ENCODE results near the gene CAMK2A.

The CAMK2A gene

DNA sequence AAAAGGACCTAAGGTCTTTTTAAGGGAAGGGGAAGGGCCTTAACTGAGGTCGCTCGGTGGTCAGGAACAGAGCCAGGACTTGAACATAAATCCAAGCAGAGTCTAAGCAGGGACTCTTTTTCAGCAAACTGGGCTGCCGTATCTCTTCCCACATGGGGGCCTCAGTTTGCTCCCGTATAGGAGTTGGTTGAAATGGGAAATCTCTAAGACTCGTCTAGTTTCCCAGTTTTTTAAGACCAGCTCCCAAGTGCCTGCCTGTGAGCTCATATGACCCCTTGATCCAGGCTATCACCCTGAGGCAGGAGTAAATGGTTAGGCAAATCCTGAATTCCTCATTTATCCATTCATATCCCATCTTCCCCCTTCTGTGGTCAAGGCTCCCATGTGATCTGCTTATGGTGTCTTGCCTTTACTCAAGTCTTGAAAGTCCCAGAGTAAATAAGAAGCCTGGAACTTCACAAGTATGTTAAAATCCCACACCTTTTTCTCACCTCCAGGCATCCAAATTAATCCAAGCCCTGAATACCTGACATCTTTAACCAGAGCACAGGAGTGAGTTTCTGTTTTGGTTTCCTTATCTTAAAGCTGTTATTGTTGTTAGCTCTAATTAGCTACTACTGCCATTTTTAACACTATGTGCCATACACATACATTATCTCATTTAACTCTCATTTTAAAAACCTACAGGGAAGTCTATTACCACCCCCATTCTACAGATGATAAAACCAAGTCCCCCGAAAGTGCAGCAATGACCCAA, 10.2 kb upstream of the CAMK2A start:
- TF ChIP-seq CTCF (IDR thresholded peaks at IDR 0.05; ENCODE audit: extremely low read depth, missing control alignments) = no peak
- peak; percentile 62 for DNase-seq (ENCODE audit: low spot score)

GRCh38 chr5:150298701-150299451, 9.3 kb upstream of the CAMK2A start:
- DNase-seq (ENCODE audit: low spot score) = no peak
- TF ChIP-seq CTCF (IDR thresholded peaks at IDR 0.05; ENCODE audit: extremely low read depth, missing control alignments) = no peak

DNA sequence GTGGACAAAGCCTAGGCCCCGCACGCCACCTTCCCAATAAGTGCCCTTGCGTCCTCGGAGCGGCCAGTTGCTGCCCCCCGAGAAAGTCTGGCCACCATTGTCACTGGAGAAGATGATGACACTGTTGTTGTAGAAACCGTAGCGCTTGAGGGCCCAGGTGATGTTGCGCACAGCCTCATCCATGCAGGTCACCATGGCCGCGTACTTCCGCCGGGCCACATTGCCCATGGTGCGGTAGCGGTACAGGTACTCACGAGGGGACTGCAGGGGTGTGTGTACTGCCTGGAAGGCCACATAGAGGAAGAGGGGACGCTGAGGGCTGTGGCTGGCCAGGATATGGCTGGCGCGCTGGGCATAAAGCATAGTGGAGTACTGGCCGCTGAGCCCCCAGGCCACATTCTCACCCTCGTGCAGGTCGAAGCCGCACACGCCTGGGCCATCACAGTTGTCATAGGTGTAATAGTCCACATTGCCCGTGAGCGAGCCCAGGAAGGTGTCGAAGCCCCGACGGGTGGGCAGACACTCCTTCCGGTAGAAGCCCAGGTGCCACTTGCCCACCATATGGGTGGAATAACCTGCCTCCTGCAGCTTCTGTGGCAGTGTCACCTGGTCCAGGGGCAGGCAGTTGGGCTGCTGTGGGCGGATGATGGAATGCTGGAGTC, 8.5 kb upstream of the CAMK2A start:
- TF ChIP-seq CTCF (IDR thresholded peaks at IDR 0.05; ENCODE audit: extremely low read depth, missing control alignments) = no peak
- DNase-seq (ENCODE audit: low spot score) = no peak

GRCh38 chr5:150297236-150297890, 7.8 kb upstream of the CAMK2A start:
- DNase-seq (ENCODE audit: low spot score) = no peak
- TF ChIP-seq CTCF (IDR thresholded peaks at IDR 0.05; ENCODE audit: extremely low read depth, missing control alignments) = no peak

DNA sequence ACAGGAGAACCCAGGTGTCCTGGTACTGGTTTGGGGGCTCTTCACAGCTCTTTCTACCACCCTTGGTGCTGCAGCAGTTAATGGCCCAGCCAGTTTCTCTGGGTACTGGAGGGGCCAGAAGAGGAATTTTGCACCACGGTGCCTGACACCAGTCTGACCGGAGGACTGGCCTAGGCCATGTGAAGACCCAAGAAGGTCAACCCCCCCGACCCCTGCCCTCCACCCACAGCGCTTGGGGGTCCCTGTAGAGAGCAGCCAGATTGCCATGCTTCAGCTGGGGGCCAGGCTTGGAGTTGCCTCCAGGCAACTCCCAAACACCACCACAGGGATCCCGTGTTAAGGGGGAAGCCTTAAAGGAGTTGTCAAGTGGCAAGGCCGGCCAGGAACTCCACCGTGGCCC, 6.9 kb upstream of the CAMK2A start:
- TF ChIP-seq CTCF (IDR thresholded peaks at IDR 0.05; ENCODE audit: extremely low read depth, missing control alignments) = no peak
- no peak for DNase-seq (ENCODE audit: low spot score)

DNA sequence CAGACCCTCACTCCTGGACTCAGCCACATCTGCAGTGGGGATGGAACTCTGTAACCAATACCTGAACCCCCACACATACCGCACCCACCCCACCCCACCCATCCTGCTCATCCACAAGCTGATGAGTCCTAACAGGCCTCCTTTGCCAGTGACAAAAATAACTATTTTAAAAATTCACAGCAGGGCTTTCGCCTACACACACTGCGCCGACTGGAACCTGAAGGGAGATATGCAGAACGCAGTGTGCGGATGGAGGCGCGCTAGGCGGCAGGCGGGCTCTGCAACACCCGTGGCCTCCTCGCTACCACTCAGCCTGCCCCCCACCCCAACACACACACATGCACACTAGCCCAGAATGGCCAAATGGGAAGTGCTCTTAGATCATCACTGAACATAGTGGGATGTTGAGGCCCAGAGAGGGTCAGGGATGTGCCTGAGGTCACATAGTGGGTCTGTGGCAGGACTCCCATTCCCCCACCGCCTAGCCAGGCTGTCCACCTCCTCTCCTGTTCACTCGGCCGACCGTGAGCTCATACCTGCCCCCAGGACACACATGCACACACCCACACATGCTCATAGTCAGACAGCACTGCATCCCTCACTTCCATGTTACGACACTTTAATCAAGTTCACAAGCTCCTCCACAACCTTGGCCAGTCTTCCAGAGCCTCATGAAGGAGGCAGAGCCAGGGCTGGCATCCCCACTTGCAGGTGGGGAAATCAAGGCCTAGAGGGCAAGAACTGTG, 6.3 kb upstream of the CAMK2A start:
- DNase-seq (ENCODE audit: low spot score) = no peak
- TF ChIP-seq CTCF (IDR thresholded peaks at IDR 0.05; ENCODE audit: extremely low read depth, missing control alignments) = no peak

All from GM20000 (cell line).